GM12878 (cell line): Measurements from ENCODE around the gene TYROBP. TPM values are rescaled to one million over a fixed set of nuclear protein-coding genes. Genes with fewer than 3 reads are reported as not detected.

Experiments
- ATAC-seq: fragments of 200-7000 bp; cut with Tn5 transposase; 3 replicates; pipeline ENCODE4 v1.9.1; 2020; ENCODE audit warnings: mild to moderate bottlenecking, moderate library complexity
- BruUV-seq: library from RNA; stranded (reverse); fragments of 400-500 nt; replicated peaks from 2 replicates; lab custom pipeline; 2021; lab: Mats Ljungman, UMichigan
- CTCF ChIA-PET: fragments of 300-600 bp; sonication (Branson Sonifier 250); formaldehyde crosslinking; extraction: SDS; loops from one replicate; lab custom pipeline; 2021; ENCODE audit warnings: inconsistent platforms; lab: Yijun Ruan, JAX
- POLR2A ChIA-PET: fragments of 350-600 bp; formaldehyde crosslinking; extraction: SDS; loops from one replicate; lab custom pipeline; 2021; ENCODE audit warnings: inconsistent platforms; lab: Charles Lee
- RAD21 ChIA-PET: fragments of 300-600 bp; sonication (Branson Sonifier 250); formaldehyde crosslinking; loops from one replicate; lab custom pipeline; 2023; ENCODE audit warnings: antibody characterized with exemption; ENCODE audit not compliant: unreplicated experiment; lab: Charles Lee
- SMC1A ChIA-PET: fragments of 300-600 bp; sonication (Branson Sonifier 250); formaldehyde crosslinking; loops from one replicate; lab custom pipeline; 2023; ENCODE audit not compliant: unreplicated experiment, uncharacterized antibody; lab: Charles Lee
- DNase-seq: peaks from one replicate; pipeline ENCODE4 v3.0.0-alpha.2; 2011; ENCODE audit warnings: low read depth, low spot score
- FAIRE-seq: peaks from 3 replicates; lab custom pipeline; 2011; peaks lifted over from hg19 to GRCh38; lab: Jason Lieb, UNC
- H2AFZ ChIP-seq: 2 replicates; pipeline ENCODE4 v1.6.0; 2011; ENCODE audit warnings: low read depth, low read length, control low read depth; ENCODE audit not compliant: control insufficient read depth
- H3K27ac ChIP-seq: 2 replicates; pipeline ENCODE4 v1.5.1; 2011; ENCODE audit warnings: control low read depth; ENCODE audit not compliant: control insufficient read depth, insufficient read depth
- H3K27me3 ChIP-seq, 2 experiments: replicated peaks in 1 of 2; 2 replicates each; pipeline versions ENCODE4 v1.6.0 to v1.6.1; 2011; ENCODE audit warnings: low read length in 1 of 2; ENCODE audit not compliant: control insufficient read depth in 2 of 2, insufficient read depth in 2 of 2
- H3K36me3 ChIP-seq, 2 experiments: 2 replicates each; pipeline ENCODE4 v1.5.1; 2011; ENCODE audit warnings: low read length in 1 of 2; ENCODE audit not compliant: control insufficient read depth in 2 of 2, insufficient read depth in 2 of 2
- H3K4me1 ChIP-seq: 2 replicates; pipeline ENCODE4 v1.6.1; 2011; ENCODE audit warnings: mild to moderate bottlenecking, low read length, moderate library complexity, mixed read lengths; ENCODE audit not compliant: control insufficient read depth, insufficient read depth
- H3K4me2 ChIP-seq: 2 replicates; pipeline ENCODE4 v1.6.0; 2011; ENCODE audit warnings: control low read depth; ENCODE audit not compliant: control insufficient read depth, insufficient read depth
- H3K4me3 ChIP-seq: fragments of 200-600 bp; sonication (generic); 2 replicates; pipeline ENCODE4 v1.5.1; 2016
- H3K79me2 ChIP-seq: 2 replicates; pipeline ENCODE4 v1.6.0; 2011; ENCODE audit warnings: low read length; ENCODE audit not compliant: control insufficient read depth, insufficient read depth
- H3K9ac ChIP-seq: 2 replicates; pipeline ENCODE4 v1.8.0; 2011; ENCODE audit warnings: low read length, control low read depth, mixed read lengths; ENCODE audit not compliant: control insufficient read depth, insufficient read depth
- H3K9me3 ChIP-seq: replicated peaks from 3 replicates; pipeline ENCODE4 v1.5.1; 2011; ENCODE audit warnings: mild to moderate bottlenecking, low read length; ENCODE audit not compliant: control insufficient read depth, insufficient read depth
- H4K20me1 ChIP-seq: 2 replicates; pipeline ENCODE4 v1.6.0; 2011; ENCODE audit not compliant: control insufficient read depth, insufficient read depth
- BMI1 ChIP-seq: fragments of 450-650 bp; IDR thresholded peaks from 2 replicates; pipeline ENCODE4 v1.6.1; 2016; ENCODE audit warnings: mild to moderate bottlenecking, moderate library complexity, borderline replicate concordance
- CHD4 ChIP-seq: fragments of 200-600 bp; sonication (generic); IDR thresholded peaks from 2 replicates; pipeline ENCODE4 v1.6.1; 2016; ENCODE audit warnings: mild to moderate bottlenecking
- EP300 ChIP-seq, 2 experiments: fragments of 150-350 bp in 1 of 2; IDR thresholded peaks; 2 replicates each; pipeline ENCODE4 v1.6.1; 2011 to 2012; ENCODE audit warnings: low read depth in 2 of 2, low read length in 2 of 2, borderline replicate concordance in 1 of 2, improper control_type of control experiment in 1 of 2, inconsistent platforms in 1 of 2; ENCODE audit not compliant: control insufficient read depth in 1 of 2
- KLF5 ChIP-seq: fragments of 450-650 bp; IDR thresholded peaks from 2 replicates; pipeline ENCODE4 v1.6.1; 2014; ENCODE audit warnings: mild to moderate bottlenecking; ENCODE audit not compliant: partially characterized antibody
- MEF2B ChIP-seq: fragments of 450-650 bp; IDR thresholded peaks from 2 replicates; pipeline ENCODE4 v1.6.1; 2018; ENCODE audit warnings: mild to moderate bottlenecking, moderate library complexity; ENCODE audit not compliant: partially characterized antibody, poor library complexity, severe bottlenecking
- NRF1 ChIP-seq: conservative IDR thresholded peaks from 2 replicates; pipeline ENCODE4 v1.6.1; 2011; ENCODE audit warnings: mild to moderate bottlenecking, low read depth, low read length, improper control_type of control experiment
- PML ChIP-seq: IDR thresholded peaks from 2 replicates; pipeline ENCODE4 v1.6.1; 2012; ENCODE audit warnings: low read length, inconsistent platforms
- RBBP5 ChIP-seq: fragments of 200-600 bp; sonication (generic); conservative IDR thresholded peaks from 2 replicates; pipeline ENCODE4 v1.6.1; 2016
- SKIL ChIP-seq: fragments of 450-650 bp; IDR thresholded peaks from 2 replicates; pipeline ENCODE4 v1.6.1; 2017; ENCODE audit warnings: mild to moderate bottlenecking, low read depth, inconsistent platforms; ENCODE audit not compliant: poor library complexity, severe bottlenecking
- SMAD1 ChIP-seq: fragments of 450-650 bp; IDR thresholded peaks from 2 replicates; pipeline ENCODE4 v1.6.1; 2018; ENCODE audit warnings: mild to moderate bottlenecking, low read depth; ENCODE audit not compliant: partially characterized antibody
- SMAD5 ChIP-seq: IDR thresholded peaks from 2 replicates; pipeline ENCODE4 v1.6.1; 2016; ENCODE audit warnings: antibody characterized with exemption, low read depth
- SMC3 ChIP-seq: IDR thresholded peaks from 2 replicates; pipeline ENCODE4 v1.6.1; 2011; ENCODE audit warnings: low read length, improper control_type of control experiment, borderline replicate concordance
- SREBF1 ChIP-seq: IDR thresholded peaks from 2 replicates; pipeline ENCODE4 v1.6.1; 2012; ENCODE audit warnings: mild to moderate bottlenecking, low read length
- ZBED1 ChIP-seq: IDR thresholded peaks from 2 replicates; pipeline ENCODE4 v1.6.1; 2016; ENCODE audit warnings: borderline replicate concordance
- ZNF274 ChIP-seq: IDR thresholded peaks from one replicate; pipeline ENCODE4 v1.8.0; 2011; ENCODE audit not compliant: insufficient read length, insufficient read depth
- ZNF592 ChIP-seq: fragments of 450-650 bp; IDR thresholded peaks from 2 replicates; pipeline ENCODE4 v1.6.1; 2017; ENCODE audit warnings: mild to moderate bottlenecking, moderate library complexity
- WGBS: methylation state at CpG from one replicate; pipeline ENCODE4 v1.1.6; 2016; ENCODE audit warnings: low lambda C conversion rate; ENCODE audit not compliant: insufficient replicate concordance, insufficient coverage; ENCODE audit errors: missing lambda C conversion rate; 5-methylcytosine and 5-hydroxymethylcytosine counted together
- in situ Hi-C: fragments of 300-500 bp; cut with MboI; formaldehyde crosslinking; loops from 9 replicates; pipeline ENCODE4 v1.14.3; 2018; ENCODE audit warnings: mixed read lengths
- intact Hi-C: fragments of 100-400 bp; cut with micrococcal nuclease; formaldehyde crosslinking; loops from one replicate; pipeline ENCODE4 v1.14.2; 2022; ENCODE audit not compliant: unreplicated experiment
- polyA plus RNA-seq, 11 experiments: library from polyadenylated mRNA; depleted of rRNA in 4 of 11; unstranded in 6 of 11; stranded (reverse) in 5 of 11; fragments of >200 nt; fragmentation: Nextera tagmentation in 4 of 11; fragmentation: Illumina TruSeq in 1 of 11; extraction: Ambion mirVana in 4 of 11; extraction: Trizol in 1 of 11; gene quantifications; 1 replicate in 1 of 11; 2 replicates in 10 of 11; pipeline versions ENCODE4 v1.2.1 to v1.2.3, GENCODE V29; 2011 to 2016; ENCODE audit warnings: inconsistent platforms in 2 of 11, missing spikeins in 2 of 11, low read depth in 1 of 11
- total RNA-seq, 4 experiments: library from RNA; depleted of rRNA in 3 of 4; stranded (reverse); fragments of >200 nt in 3 of 4; fragmentation: Illumina TruSeq in 1 of 4; extraction: Trizol in 1 of 4; gene quantifications; 2 replicates each; pipeline versions ENCODE4 v1.2.1 to v1.2.3, GENCODE V29; 2013 to 2021

Gene TYROBP
- total and polyA plus RNA-seq, 10 of the 15 experiments (the other 5 are each of a cell fraction or from before 2014, with no cell fraction given): 0.33 to 2.4 (median 0.58) TPM; not detected in 2

- CTCF ChIA-PET: interaction anchor here (1.1 kb wide), 1 partner anchor 12 kb away, joined by 3 read pairs; no protein-coding TSS in a partner anchor
- Histone ChIP-seq H3K9ac (peak overlapping the region; percentile 62), H3K27me3 (no peaks in the 10 kb centered on the region; a peak in 1 of 4 replicates), H3K79me2 (no peaks in the 10 kb centered on the region), H3K4me3 (peak overlapping the region; percentile 75), H3K36me3 (no peaks in the 10 kb centered on the region), H3K4me1 (no peaks in the 10 kb centered on the region), H3K4me2 (peak overlapping the region; percentile 52), H2AFZ (no peak overlapping the region), H4K20me1 (no peaks in the 10 kb centered on the region), H3K9me3 (no peaks in the 10 kb centered on the region), H3K27ac (no peak overlapping the region)
- SMC1A ChIA-PET: no interaction called here
- intact Hi-C loops (no loop called here), in situ Hi-C loops (no loop called here)
- 20% methylated on average over 11 of the region's 11 CpGs for WGBS
- POLR2A ChIA-PET: no interaction called here
- ATAC-seq: no peak
- no peak for TF ChIP-seq MEF2B
- TF ChIP-seq SMAD1: no peak
- TF ChIP-seq SMC3: no peak
- no peak for TF ChIP-seq KLF5
- no peak for TF ChIP-seq BMI1
- no peak for TF ChIP-seq NRF1
- no peak for TF ChIP-seq RBBP5
- no peak for TF ChIP-seq ZBED1
- no peak for TF ChIP-seq ZNF592
- TF ChIP-seq SREBF1: no peak
- no peak for TF ChIP-seq CHD4
- no peak for TF ChIP-seq SKIL
- no peak for TF ChIP-seq SMAD5
- no peak for TF ChIP-seq PML
- no peak for TF ChIP-seq ZNF274
- no peak for TF ChIP-seq EP300 (IDR thresholded peaks at IDR 0.05; ENCODE audit: borderline replicate concordance in 1 of 2, control insufficient read depth in 1 of 2, low read depth in 2 of 2, low read length in 2 of 2)
- RAD21 ChIA-PET: no interaction called here
- FAIRE-seq: no peak
- no TSS peak for BruUV-seq
- DNase-seq: no peak
Measured at GRCh38 chr19:35936738-35937268, 28.7 kb upstream of the TYROBP start.
